HuH-7.5 (cell line): Measurements from ENCODE around the gene LRRC59.
A peak's percentile ranks its signal among the peaks of the same experiment; 100 is the strongest.
"Not testable (repeated sequence)": the region's sequence is repeated elsewhere in the genome, so short reads cannot be mapped to it uniquely, and the experiment has no call there.

Experiments used
- DNase-seq: peaks from one replicate; pipeline ENCODE4 v3.0.0; 2011; ENCODE audit warnings: low spot score

LRRC59 gene

GRCh38 chr17:50347117-50347893 is 50.0 kb downstream of the LRRC59 start:
- no peak for DNase-seq

GRCh38 chr17:50346313-50347116 is 50.8 kb downstream of the LRRC59 start:
- peak; percentile 59 for DNase-seq

GRCh38 chr17:50345432-50346312 is 51.7 kb downstream of the LRRC59 start, which contains the start of gene XYLT2:
XYLT2 (plus strand) TSS chr17:50346126; CDS start chr17:50346141, 15 bp downstream.
- peak; percentile 97 for DNase-seq

GRCh38 chr17:50344731-50345365 is 52.5 kb downstream of the LRRC59 start:
- DNase-seq, result peak; percentile 35

GRCh38 chr17:50339381-50339780 is 57.9 kb downstream of the LRRC59 start:
- no peak for DNase-seq

- DNase-seq, result no peak
Measured at GRCh38 chr17:50338645-50339044, 58.7 kb downstream of the LRRC59 start.

- no peak for DNase-seq
Measured at GRCh38 chr17:50337956-50338355, 59.4 kb downstream of the LRRC59 start.

- DNase-seq, result not testable (repeated sequence)
Measured at GRCh38 chr17:50333291-50334057, 63.8 kb downstream of the LRRC59 start.

GRCh38 chr17:50332196-50332595 is 65.1 kb downstream of the LRRC59 start:
- DNase-seq, result no peak
